MM.1S (cell line): ENCODE data around the gene PM20D2.

Experiments
- DNase-seq: peaks from one replicate; pipeline ENCODE4 v3.0.0-alpha.2; 2015
- H2AFZ ChIP-seq: fragments of 300-600 bp; sonication (generic); 2 replicates; pipeline ENCODE4 v1.6.0; 2016; ENCODE audit warnings: antibody characterized with exemption, low read length
- H3F3A ChIP-seq: fragments of 300-600 bp; sonication (generic); 2 replicates; pipeline ENCODE4 v1.6.1; 2016; ENCODE audit warnings: mild to moderate bottlenecking, antibody characterized with exemption, low read length, moderate library complexity, mixed read lengths; ENCODE audit not compliant: insufficient read depth
- H3K27ac ChIP-seq: fragments of 300-600 bp; sonication (generic); 2 replicates; pipeline ENCODE4 v1.5.1; 2016; ENCODE audit warnings: mild to moderate bottlenecking, low read length
- H3K27me3 ChIP-seq: fragments of 300-600 bp; sonication (generic); replicated peaks from 2 replicates; pipeline ENCODE4 v1.6.0; 2016; ENCODE audit warnings: low read length; ENCODE audit not compliant: insufficient read depth
- H3K36me3 ChIP-seq: fragments of 300-600 bp; sonication (generic); replicated peaks from 2 replicates; pipeline ENCODE4 v1.6.1; 2016; ENCODE audit warnings: mild to moderate bottlenecking, low read length, mixed read lengths; ENCODE audit not compliant: insufficient read depth
- H3K4me1 ChIP-seq: fragments of 300-600 bp; sonication (generic); 2 replicates; pipeline ENCODE4 v1.6.1; 2016; ENCODE audit warnings: low read length, mixed read lengths
- H3K4me2 ChIP-seq: fragments of 300-600 bp; sonication (generic); 2 replicates; pipeline ENCODE4 v1.6.0; 2016; ENCODE audit warnings: low read depth, low read length
- H3K4me3 ChIP-seq: fragments of 300-600 bp; sonication (generic); 2 replicates; pipeline ENCODE4 v1.5.1; 2016; ENCODE audit warnings: low read length, mixed read lengths
- H3K79me2 ChIP-seq: fragments of 300-600 bp; sonication (generic); 2 replicates; pipeline ENCODE4 v1.6.1; 2016; ENCODE audit warnings: mixed run types, low read length, mixed read lengths
- H3K9ac ChIP-seq: fragments of 300-600 bp; sonication (generic); 2 replicates; pipeline ENCODE4 v1.6.1; 2016; ENCODE audit warnings: low read length, mixed read lengths
- H3K9me2 ChIP-seq: fragments of 300-600 bp; sonication (generic); replicated peaks from 2 replicates; pipeline ENCODE4 v1.6.1; 2016; ENCODE audit warnings: mild to moderate bottlenecking, low read length, mixed read lengths; ENCODE audit not compliant: insufficient read depth
- H3K9me3 ChIP-seq: fragments of 300-600 bp; sonication (generic); replicated peaks from 2 replicates; pipeline ENCODE4 v1.6.1; 2016; ENCODE audit warnings: mild to moderate bottlenecking, low read length, mixed read lengths; ENCODE audit not compliant: insufficient read depth
- H4K20me1 ChIP-seq: fragments of 300-600 bp; sonication (generic); 2 replicates; pipeline ENCODE4 v1.6.1; 2016; ENCODE audit warnings: mild to moderate bottlenecking, low read length, moderate library complexity, mixed read lengths; ENCODE audit not compliant: insufficient read depth
- CTCF ChIP-seq: fragments of 300-600 bp; sonication (generic); IDR thresholded peaks from 2 replicates; pipeline ENCODE4 v1.5.1; 2016; ENCODE audit warnings: antibody characterized with exemption, low read length, mixed read lengths
- EZH2 ChIP-seq: fragments of 300-600 bp; sonication (generic); optimal IDR thresholded peaks from 2 replicates; pipeline ENCODE3; 2017; ENCODE audit warnings: low read depth, mild to moderate bottlenecking, antibody characterized with exemption, low read length, mixed read lengths
- EZH2phosphoT487 ChIP-seq: fragments of 300-600 bp; sonication (generic); IDR thresholded peaks from 2 replicates; pipeline ENCODE4 v1.6.1; 2018; ENCODE audit warnings: antibody characterized with exemption, low read length

PM20D2 gene

GRCh38 chr6:89209457-89209856 lies 63.6 kb downstream of the PM20D2 start:
- Histone ChIP-seq H3K27me3 (no peaks in the 10 kb centered on the region), H3K79me2 (no peaks in the 10 kb centered on the region), H3K36me3 (no peaks in the 10 kb centered on the region), H3K9me3 (no peaks in the 10 kb centered on the region), H3K4me2 (no peak overlapping the region), H3K4me1 (peaks cover 16% of the 10 kb centered on the region), H3K9me2 (no peaks in the 10 kb centered on the region), H2AFZ (no peak overlapping the region), H3K4me3 (no peak overlapping the region), H4K20me1 (no peaks in the 10 kb centered on the region), H3K27ac (no peak overlapping the region), H3F3A (no peaks in the 10 kb centered on the region), H3K9ac (no peak overlapping the region)
- TF ChIP-seq CTCF = no peak
- no peak for TF ChIP-seq EZH2phosphoT487
- TF ChIP-seq EZH2 = no peak
- no peak for DNase-seq

- no peaks in the 10 kb centered on the region for H3K79me2 ChIP-seq
- no peaks in the 10 kb centered on the region for H3K9me3 ChIP-seq
- peaks cover 23% of the 10 kb centered on the region for H3K4me1 ChIP-seq
- H3K27me3 ChIP-seq = no peaks in the 10 kb centered on the region
- peaks cover 5% of the 10 kb centered on the region for H3F3A ChIP-seq
- H3K4me3 ChIP-seq = no peak overlapping the region
- no peaks in the 10 kb centered on the region for H4K20me1 ChIP-seq
- no peak for TF ChIP-seq CTCF
- H3K4me2 ChIP-seq = no peak overlapping the region
- H3K9me2 ChIP-seq = no peaks in the 10 kb centered on the region
- H2AFZ ChIP-seq = no peak overlapping the region
- no peak overlapping the region for H3K27ac ChIP-seq
- H3K9ac ChIP-seq = no peak overlapping the region
- DNase-seq = no peak
- H3K36me3 ChIP-seq = no peaks in the 10 kb centered on the region
Measured at GRCh38 chr6:89212472-89212871, 66.6 kb downstream of the PM20D2 start.

GRCh38 chr6:89214197-89214596 lies 68.3 kb downstream of the PM20D2 start:
- Histone ChIP-seq H4K20me1 (no peaks in the 10 kb centered on the region), H3F3A (peaks cover 5% of the 10 kb centered on the region), H3K36me3 (no peaks in the 10 kb centered on the region), H3K79me2 (no peaks in the 10 kb centered on the region), H3K9ac (no peak overlapping the region), H3K4me2 (no peak overlapping the region), H3K9me3 (no peaks in the 10 kb centered on the region), H3K27ac (no peak overlapping the region), H3K27me3 (no peaks in the 10 kb centered on the region), H2AFZ (no peak overlapping the region), H3K4me1 (peaks cover 23% of the 10 kb centered on the region), H3K4me3 (no peak overlapping the region), H3K9me2 (no peaks in the 10 kb centered on the region)
- no peak for TF ChIP-seq EZH2phosphoT487
- no peak for TF ChIP-seq EZH2
- no peak for TF ChIP-seq CTCF
- no peak for DNase-seq
